ENCODE measurements around the gene SLAMF9. TPM values are rescaled to one million over a fixed set of nuclear protein-coding genes. Genes with fewer than 3 reads are reported as not detected.

The SLAMF9 gene
- total and polyA plus RNA-seq, 2 donors (not counting 3 experiments of a cell fraction or from before 2014, with no cell fraction given), result not detected

GRCh38 chr1:159920651-159921050 is 33.4 kb downstream of the SLAMF9 start:
- Histone ChIP-seq H3K79me2 (ENCODE audit: control insufficient read depth, insufficient read depth, low read length) (peaks cover 62% of the 10 kb centered on the region), H3K4me3 (replicated peaks in 1 of 3; ENCODE audit: insufficient read depth in 1 of 3, low read depth in 1 of 3, low read length in 3 of 3) (no peak overlapping the region), H2AFZ (ENCODE audit: low read depth, low read length) (no peak overlapping the region), H3K4me2 (ENCODE audit: insufficient read depth, low read length) (no peak overlapping the region), H3K9me3 (replicated peaks; ENCODE audit: control insufficient read depth, insufficient read depth, low read length) (no peaks in the 10 kb centered on the region), H3K27ac (ENCODE audit: insufficient read depth, low read depth, low read length) (no peak overlapping the region), H3K27me3 (ENCODE audit: control insufficient read depth in 2 of 2, insufficient read depth in 2 of 2, low read length in 2 of 2) (no peaks in the 10 kb centered on the region), H3K4me1 (ENCODE audit: control insufficient read depth, extremely low read depth, insufficient read depth, low read length) (peaks cover 38% of the 10 kb centered on the region), H3K9me1 (replicated peaks; ENCODE audit: control insufficient read depth, extremely low read depth, insufficient read depth, low read length) (no peaks in the 10 kb centered on the region), H3K9ac (replicated peaks; ENCODE audit: extremely low read depth, insufficient read depth, low read length) (no peak overlapping the region), H3K36me3 (ENCODE audit: control insufficient read depth in 2 of 2, extremely low read depth in 1 of 2, insufficient read depth in 2 of 2, low read length in 2 of 2) (peaks cover 13 to 27% of the 10 kb centered on the region in 2 experiments), H4K20me1 (replicated peaks; ENCODE audit: control insufficient read depth, extremely low read depth, insufficient read depth, low read length) (no peaks in the 10 kb centered on the region)
- dilution Hi-C loops (cut with MboI; ENCODE audit: extremely low pct_ligation_motif_present, low sequenced_read_pairs), result no loop called here
- POLR2A ChIA-PET, result no interaction called here
- DNase-seq (ENCODE audit: low read depth, low spot score), result no peak
- intact Hi-C loops (cut with micrococcal nuclease), result loop anchor here (5.0 to 10.0 kb wide), 4 partner anchors 268 to 1906 kb away; no protein-coding TSS in a partner anchor
- TF ChIP-seq GATA2 (IDR thresholded peaks at IDR 0.05; ENCODE audit: insufficient read depth, insufficient read length, low read depth, low read length), result no peak
- TF ChIP-seq CTCF (IDR thresholded peaks at IDR 0.05; ENCODE audit: extremely low read depth in 1 of 2, insufficient read depth in 1 of 2, low read depth in 1 of 2, low read length in 2 of 2), result no peak
- no peak for TF ChIP-seq EZH2 (IDR thresholded peaks at IDR 0.05; ENCODE audit: borderline replicate concordance, low read depth, low read length, severe bottlenecking)
- TF ChIP-seq POLR2A (IDR thresholded peaks at IDR 0.05; ENCODE audit: low read depth, low read length), result no peak
- no peak for TF ChIP-seq POLR2AphosphoS5 (IDR thresholded peaks at IDR 0.05; ENCODE audit: insufficient read depth, low read depth, low read length)
- TF ChIP-seq MYC (IDR thresholded peaks at IDR 0.05; ENCODE audit: low read depth, low read length), result no peak
- TF ChIP-seq MAX (IDR thresholded peaks at IDR 0.05; ENCODE audit: insufficient read depth, insufficient read length), result no peak
- TF ChIP-seq JUN (IDR thresholded peaks at IDR 0.05; ENCODE audit: borderline replicate concordance, insufficient read depth, insufficient read length, low read depth), result no peak
- no peak for TF ChIP-seq FOS (IDR thresholded peaks at IDR 0.05; ENCODE audit: borderline replicate concordance, insufficient read depth, low read length)
- CTCF ChIA-PET, result interaction anchor here (1.1 to 7.5 kb wide), 2 partner anchors 29 to 86 kb away, joined by 3 to 71 read pairs; no protein-coding TSS in a partner anchor
- no TSS peak for BruUV-seq (replicated peaks)
- no peak for FAIRE-seq

Measured in endothelial cell of umbilical vein (primary cell).